HepG2 (cell line): ENCODE data around the gene PIK3C3. TPM values are rescaled to one million over a fixed set of nuclear protein-coding genes. Genes with fewer than 3 reads are reported as not detected.

Experiments
- ATAC-seq: fragments of 200-7000 bp; cut with Tn5 transposase; 3 replicates; pipeline ENCODE4 v1.9.1; 2020; ENCODE audit warnings: mild to moderate bottlenecking, moderate library complexity
- Bru-seq: library from RNA; stranded (reverse); fragments of 400-500 nt; gene quantifications from one replicate; lab custom pipeline; 2021; lab: Mats Ljungman, UMichigan
- BruChase-seq, 2 experiments: library from RNA; stranded (reverse); fragments of 400-500 nt; gene quantifications; one replicate each; lab custom pipeline; 2021; lab: Mats Ljungman, UMichigan
- BruUV-seq: library from RNA; stranded (reverse); fragments of 400-500 nt; replicated peaks from 2 replicates; lab custom pipeline; 2021; lab: Mats Ljungman, UMichigan
- CTCF ChIA-PET: fragments of 300-600 bp; formaldehyde crosslinking; extraction: SDS; loops from one replicate; lab custom pipeline; 2021; ENCODE audit warnings: low total read pairs, inconsistent platforms, low intra/inter-chr PET ratio; lab: Yijun Ruan, JAX
- POLR2A ChIA-PET: fragments of 350-600 bp; sonication (Branson Sonifier 250); formaldehyde crosslinking; loops from one replicate; lab custom pipeline; 2020; ENCODE audit warnings: antibody characterized with exemption, inconsistent platforms; lab: Yijun Ruan, JAX
- DNase-seq: peaks from one replicate; pipeline ENCODE4 v3.0.0-alpha.2; 2015; ENCODE audit warnings: low spot score
- FAIRE-seq: peaks from 3 replicates; lab custom pipeline; 2011; peaks lifted over from hg19 to GRCh38; lab: Jason Lieb, UNC
- H2AFZ ChIP-seq: one replicate; pipeline ENCODE4 v1.6.1; 2011; ENCODE audit warnings: low read length, inconsistent platforms
- H3K27ac ChIP-seq: fragments of 300-600 bp; 3 replicates; pipeline ENCODE4 v1.8.0; 2011; ENCODE audit warnings: mixed run types, mild to moderate bottlenecking, mixed read lengths, low read length, inconsistent platforms; ENCODE audit not compliant: insufficient read depth; ENCODE audit errors: extremely low read length
- H3K27me3 ChIP-seq, 2 experiments: fragments of 200-600 bp in 1 of 2; 2 replicates in 1 of 2; 3 replicates in 1 of 2; pipeline versions ENCODE4 v1.6.0 to v1.8.0; 2011; ENCODE audit warnings: low read length in 2 of 2, mild to moderate bottlenecking in 2 of 2, moderate library complexity in 2 of 2, inconsistent platforms in 1 of 2; ENCODE audit not compliant: insufficient read depth in 2 of 2, control insufficient read depth in 1 of 2
- H3K36me3 ChIP-seq, 2 experiments: fragments of 200-600 bp in 1 of 2; replicated peaks in 1 of 2; 2 replicates in 1 of 2; 3 replicates in 1 of 2; pipeline versions ENCODE4 v1.5.1 to v1.8.0; 2011; ENCODE audit warnings: low read length in 2 of 2, inconsistent platforms in 1 of 2; ENCODE audit not compliant: insufficient read depth in 2 of 2, control insufficient read depth in 1 of 2
- H3K4me1 ChIP-seq: 2 replicates; pipeline ENCODE4 v1.5.1; 2012; ENCODE audit warnings: low read length, inconsistent platforms; ENCODE audit not compliant: insufficient read depth
- H3K4me2 ChIP-seq: 2 replicates; pipeline ENCODE4 v1.6.0; 2011; ENCODE audit warnings: low read depth, low read length, inconsistent platforms
- H3K4me3 ChIP-seq, 3 experiments: fragments of 200-600 bp in 1 of 3; sonication (generic), shearing (Covaris generic) in 1 of 3; replicated peaks in 1 of 3; 2 replicates each; pipeline ENCODE4 v1.5.1; 2011 to 2016; ENCODE audit warnings: low read length in 3 of 3, inconsistent platforms in 2 of 3, low read depth in 2 of 3, mild to moderate bottlenecking in 2 of 3, control low read depth in 1 of 3, mixed read lengths in 1 of 3; ENCODE audit not compliant: insufficient read depth in 1 of 3
- H3K79me2 ChIP-seq: one replicate; pipeline ENCODE4 v1.6.1; 2011; ENCODE audit warnings: low read length, inconsistent platforms; ENCODE audit not compliant: insufficient read depth
- H3K9ac ChIP-seq: 2 replicates; pipeline ENCODE4 v1.6.0; 2011; ENCODE audit warnings: mild to moderate bottlenecking, low read depth, low read length, inconsistent platforms; ENCODE audit not compliant: insufficient read depth
- H3K9me3 ChIP-seq: 2 replicates; pipeline ENCODE4 v1.5.1; 2012; ENCODE audit warnings: mild to moderate bottlenecking, low read length
- H4K20me1 ChIP-seq: 2 replicates; pipeline ENCODE4 v1.6.0; 2011; ENCODE audit warnings: inconsistent platforms, mild to moderate bottlenecking, low read length, moderate library complexity; ENCODE audit not compliant: insufficient read depth
- GABPA ChIP-seq, 2 experiments: IDR thresholded peaks; 2 replicates each; pipeline ENCODE4 v1.6.1; 2011 to 2016; ENCODE audit warnings: low read depth in 2 of 2, low read length in 1 of 2, missing biosample characterization in 1 of 2, missing genetic modification characterization in 1 of 2
- HNRNPLL ChIP-seq: fragments of 200-400 bp; formaldehyde crosslinking; IDR thresholded peaks from 2 replicates; pipeline ENCODE4 v1.6.1; 2017; ENCODE audit warnings: mild to moderate bottlenecking, low read depth, low read length; ENCODE audit not compliant: poor library complexity, severe bottlenecking
- JDP2 ChIP-seq: sonication (generic); formaldehyde crosslinking; IDR thresholded peaks from 2 replicates; pipeline ENCODE4 v1.8.1; 2022; ENCODE audit warnings: missing genetic modification reagents, borderline replicate concordance
- MED1 ChIP-seq: sonication (generic); formaldehyde crosslinking; IDR thresholded peaks from 2 replicates; pipeline ENCODE4 v1.4.0; 2020; ENCODE audit warnings: missing genetic modification reagents
- NFYB ChIP-seq: sonication (generic); formaldehyde crosslinking; IDR thresholded peaks from 2 replicates; pipeline ENCODE4 v1.4.0; 2020; ENCODE audit warnings: missing genetic modification reagents
- ZBTB7B ChIP-seq: sonication (generic); formaldehyde crosslinking; IDR thresholded peaks from 2 replicates; pipeline ENCODE4 v1.4.0; 2020; ENCODE audit warnings: missing genetic modification reagents
- ZNF264 ChIP-seq: sonication (generic); formaldehyde crosslinking; IDR thresholded peaks from 2 replicates; pipeline ENCODE4 v1.4.0; 2020; ENCODE audit warnings: missing genetic modification reagents
- ZNF562 ChIP-seq: sonication (generic); formaldehyde crosslinking; IDR thresholded peaks from 2 replicates; pipeline ENCODE4 v1.8.0; 2022; ENCODE audit warnings: missing genetic modification reagents, borderline replicate concordance
- ZNF704 ChIP-seq: sonication (generic); formaldehyde crosslinking; IDR thresholded peaks from 2 replicates; pipeline ENCODE4 v1.8.1; 2023; ENCODE audit warnings: mild to moderate bottlenecking, inconsistent platforms, moderate library complexity, missing genetic modification reagents, borderline replicate concordance
- WGBS: methylation state at CpG from one replicate; pipeline ENCODE4 v1.1.6; 2017; ENCODE audit warnings: low lambda C conversion rate; 5-methylcytosine and 5-hydroxymethylcytosine counted together
- in situ Hi-C: cut with HindIII; loops from 2 replicates; pipeline ENCODE4 v1.10.0; 2017; ENCODE audit warnings: low pct_unique_long_range_greater_than_20kb; ENCODE audit not compliant: extremely low pct_ligation_motif_present
- intact Hi-C: fragments of 100-400 bp; cut with micrococcal nuclease; formaldehyde crosslinking; loops from one replicate; pipeline ENCODE4 v1.10.0; 2022; ENCODE audit not compliant: unreplicated experiment
- long read RNA-seq, 2 experiments: library from RNA in 1 of 2; library from polyadenylated mRNA in 1 of 2; stranded (forward) in 1 of 2; unstranded in 1 of 2; transcript quantifications; one replicate each; pipeline ENCODE4 v2.0.0, GENCODE V29; 2019 to 2022
- polyA minus RNA-seq, 3 experiments: library from RNA; depleted of rRNA, polyadenylated mRNA; stranded (reverse); fragments of >200 nt; gene quantifications; 2 replicates each; pipeline ENCODE4 v1.2.3, GENCODE V29; 2011; ENCODE audit warnings: low replicate concordance in 1 of 3
- polyA plus RNA-seq, 8 experiments: library from polyadenylated mRNA; depleted of rRNA in 3 of 8; stranded (reverse) in 7 of 8; unstranded in 1 of 8; fragments of >200 nt; fragmentation: Illumina TruSeq in 4 of 8; extraction: Trizol in 4 of 8; gene quantifications; 2 replicates each; pipeline versions ENCODE4 v1.2.1 to v1.2.3, GENCODE V29; 2011 to 2016; ENCODE audit warnings: low read depth in 4 of 8, missing spikeins in 1 of 8, mixed read lengths in 1 of 8; ENCODE audit not compliant: insufficient read depth in 1 of 8
- total RNA-seq, 5 experiments: library from RNA; depleted of rRNA; stranded (reverse); fragments of >200 nt; fragmentation: Illumina TruSeq; extraction: Trizol; gene quantifications; 2 replicates each; pipeline ENCODE4 v1.2.3, GENCODE V29; 2016; ENCODE audit warnings: low read depth in 1 of 5
- TF ChIP-seq, protein P1 (sequence below): IDR thresholded peaks from 2 replicates; pipeline ENCODE4 v1.6.1; 2016; ENCODE audit warnings: missing genetic modification reagents, missing compliant biosample characterization
- TF ChIP-seq, protein P2 (sequence below): sonication (generic); formaldehyde crosslinking; conservative IDR thresholded peaks from 2 replicates; pipeline ENCODE4 v1.4.0; 2020; ENCODE audit warnings: missing genetic modification reagents

PIK3C3 gene
- 46.4 and 63.8 TPM in 2 replicates for total RNA-seq (2016; rRNA removed; fragmentation: Illumina TruSeq; extraction: Trizol)
- 47.1 and 55.5 TPM in 2 replicates for total RNA-seq (2016; cell fraction: cytosol; rRNA removed; fragmentation: Illumina TruSeq; extraction: Trizol; ENCODE audit: low read depth)
- total RNA-seq (2016; cell fraction: insoluble cytoplasmic fraction; rRNA removed; fragmentation: Illumina TruSeq; extraction: Trizol): 46.1 and 65.7 TPM in 2 replicates
- total RNA-seq (2016; cell fraction: membrane; rRNA removed; fragmentation: Illumina TruSeq; extraction: Trizol): 24.9 and 32.7 TPM in 2 replicates
- 58.3 and 59.7 TPM in 2 replicates for total RNA-seq (2016; cell fraction: nucleus; rRNA removed; fragmentation: Illumina TruSeq; extraction: Trizol)
- polyA plus RNA-seq (2011; rRNA removed): 32.6 and 42.8 TPM in 2 replicates
- polyA plus RNA-seq (2011; cell fraction: cytosol; rRNA removed): 19.9 and 27.2 TPM in 2 replicates
- polyA plus RNA-seq (2011; cell fraction: nucleus; rRNA removed): 17.0 and 18.4 TPM in 2 replicates
- polyA plus RNA-seq (2012): 32.6 and 41.7 TPM in 2 replicates
- polyA plus RNA-seq (2016; cell fraction: cytosol; fragmentation: Illumina TruSeq; extraction: Trizol; ENCODE audit: low read depth): 3.2 and 3.4 TPM in 2 replicates
- 40.4 and 42.0 TPM in 2 replicates for polyA plus RNA-seq (2016; cell fraction: insoluble cytoplasmic fraction; fragmentation: Illumina TruSeq; extraction: Trizol; ENCODE audit: low read depth)
- 6.5 and 8.6 TPM in 2 replicates for polyA plus RNA-seq (2016; cell fraction: membrane; fragmentation: Illumina TruSeq; extraction: Trizol; ENCODE audit: low read depth)
- polyA plus RNA-seq (2016; cell fraction: nucleus; fragmentation: Illumina TruSeq; extraction: Trizol; ENCODE audit: insufficient read depth, low read depth): 29.9 and 39.2 TPM in 2 replicates
- 19.9 and 24.3 TPM in 2 replicates for polyA minus RNA-seq (2011; rRNA and poly(A)+ RNA removed; ENCODE audit: low replicate concordance)
- 24.6 and 30.2 TPM in 2 replicates for polyA minus RNA-seq (2011; cell fraction: cytosol; rRNA and poly(A)+ RNA removed)
- polyA minus RNA-seq (2011; cell fraction: nucleus; rRNA and poly(A)+ RNA removed): 141 and 156 TPM in 2 replicates
- percentile 82 among the genes with signal in this experiment for Bru-seq, nascent RNA
- BruChase-seq, experiment 1, labeled RNA remaining after a 6-hour chase: percentile 68 among the genes with signal in this experiment
- BruChase-seq, experiment 2, labeled RNA remaining after a 2-hour chase: percentile 69 among the genes with signal in this experiment
- long read RNA-seq, experiment 1, full-length matches to known transcripts: 10 of 14 reads
- long read RNA-seq, experiment 1, partial matches to known transcripts: 2 of 14 reads
- long read RNA-seq, experiment 1, other reads (novel, unspliced or antisense): 2 of 14 reads
- long read RNA-seq, experiment 2, full-length matches to known transcripts: 26 of 42 reads
- long read RNA-seq, experiment 2, partial matches to known transcripts: 9 of 42 reads
- long read RNA-seq, experiment 2, other reads (novel, unspliced or antisense): 7 of 42 reads

GRCh38 chr18:41954827-41955613, at the start of gene PIK3C3:
Gene PIK3C3, plus strand, starts transcription at chr18:41955234. Its CDS starts 58 bp downstream, at chr18:41955292.
- peak; percentile 95 for FAIRE-seq
- 1% methylated on average over 37 of the region's 38 CpGs for WGBS
- TF ChIP-seq MED1 (no peak; the same call in 1 of the 2 replicates), GABPA (IDR thresholded peaks at IDR 0.05; ENCODE audit: low read depth, low read length) (peak; percentile 79), GABPA (CRISPR knock-in tag; IDR thresholded peaks at IDR 0.05; ENCODE audit: low read depth) (peak; percentile 99), NFYB (peak; percentile 94), HNRNPLL (peak; percentile 38), ZBTB7B (CRISPR knock-in tag) (no peak), JDP2 (CRISPR knock-in tag) (no peak), ZNF562 (CRISPR knock-in tag) (no peak), ZNF704 (CRISPR knock-in tag) (no peak), ZNF264 (CRISPR knock-in tag) (no peak)
- TF ChIP-seq, protein P1, sequence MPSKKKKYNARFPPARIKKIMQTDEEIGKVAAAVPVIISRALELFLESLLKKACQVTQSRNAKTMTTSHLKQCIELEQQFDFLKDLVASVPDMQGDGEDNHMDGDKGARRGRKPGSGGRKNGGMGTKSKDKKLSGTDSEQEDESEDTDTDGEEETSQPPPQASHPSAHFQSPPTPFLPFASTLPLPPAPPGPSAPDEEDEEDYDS (CRISPR knock-in tag): peak; percentile 60; the same call in 1 of the 2 replicates
- TF ChIP-seq, protein P2, sequence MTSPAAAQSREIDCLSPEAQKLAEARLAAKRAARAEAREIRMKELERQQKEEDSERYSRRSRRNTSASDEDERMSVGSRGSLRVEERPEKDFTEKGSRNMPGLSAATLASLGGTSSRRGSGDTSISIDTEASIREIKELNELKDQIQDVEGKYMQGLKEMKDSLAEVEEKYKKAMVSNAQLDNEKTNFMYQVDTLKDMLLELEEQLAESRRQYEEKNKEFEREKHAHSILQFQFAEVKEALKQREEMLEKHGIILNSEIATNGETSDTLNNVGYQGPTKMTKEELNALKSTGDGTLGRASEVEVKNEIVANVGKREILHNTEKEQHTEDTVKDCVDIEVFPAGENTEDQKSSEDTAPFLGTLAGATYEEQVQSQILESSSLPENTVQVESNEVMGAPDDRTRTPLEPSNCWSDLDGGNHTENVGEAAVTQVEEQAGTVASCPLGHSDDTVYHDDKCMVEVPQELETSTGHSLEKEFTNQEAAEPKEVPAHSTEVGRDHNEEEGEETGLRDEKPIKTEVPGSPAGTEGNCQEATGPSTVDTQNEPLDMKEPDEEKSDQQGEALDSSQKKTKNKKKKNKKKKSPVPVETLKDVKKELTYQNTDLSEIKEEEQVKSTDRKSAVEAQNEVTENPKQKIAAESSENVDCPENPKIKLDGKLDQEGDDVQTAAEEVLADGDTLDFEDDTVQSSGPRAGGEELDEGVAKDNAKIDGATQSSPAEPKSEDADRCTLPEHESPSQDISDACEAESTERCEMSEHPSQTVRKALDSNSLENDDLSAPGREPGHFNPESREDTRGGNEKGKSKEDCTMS (CRISPR knock-in tag): no peak

More at GRCh38 chr18:41954827-41955613, at the start of gene PIK3C3:
- DNase-seq: peak; percentile 94
- H3K4me3 ChIP-seq: peak within 1 kb of the TSS; percentile 77 to 100 (median 93)
- peak within 1 kb of the TSS; percentile 86 for H3K9ac ChIP-seq
- H3K27ac ChIP-seq: peak within 1 kb of the TSS; percentile 73
- POLR2A ChIA-PET: no interaction called here
- peaks cover 0 to 8% of the 10 kb centered on the region in 2 experiments; a peak in 2 of 5 replicates for H3K27me3 ChIP-seq
- in situ Hi-C loops (no loop called here), intact Hi-C loops (no loop called here)
- H2AFZ ChIP-seq: peak within 1 kb of the TSS; percentile 100
- 0 out of 2 replicates have a peak, but pooled peaks cover 3% of the 10 kb centered on the region for H4K20me1 ChIP-seq
- peaks cover 3 to 9% of the 10 kb centered on the region in 2 experiments; a peak in 3 of 5 replicates for H3K36me3 ChIP-seq
- H3K9me3 ChIP-seq: no peaks in the 10 kb centered on the region
- peak within 1 kb of the TSS; percentile 98 for H3K4me2 ChIP-seq
- CTCF ChIA-PET: no interaction called here
- ATAC-seq: peak; percentile 100
- no TSS peak for BruUV-seq
- H3K79me2 ChIP-seq: peaks cover 35% of the 10 kb centered on the region
- H3K4me1 ChIP-seq: peaks cover 18% of the 10 kb centered on the region
